ENCODE results near the gene RNF133. TPM values are rescaled to one million over a fixed set of nuclear protein-coding genes. Genes with fewer than 3 reads are reported as not detected.

RNF133 gene
- total RNA-seq, 1 donor from 2014 or later, result 0.25 TPM

DNA sequence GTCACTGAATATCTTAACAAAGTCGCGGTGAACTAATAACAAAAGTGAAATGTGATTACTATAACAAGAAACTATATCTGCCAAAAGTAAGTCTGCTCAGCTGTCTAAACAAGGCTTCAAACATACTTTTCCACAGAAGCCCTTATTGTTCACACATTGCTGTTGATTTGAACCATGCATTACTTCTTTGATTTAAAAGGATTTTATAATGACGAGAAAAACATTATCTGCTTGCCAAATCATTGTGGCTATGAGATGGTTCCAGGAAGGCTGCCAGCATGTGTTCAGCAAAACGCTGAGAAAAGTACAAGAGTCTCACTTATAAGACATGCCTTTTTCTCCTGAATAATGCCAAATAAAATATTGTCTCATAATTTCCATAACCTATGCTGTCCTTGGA, 24.4 kb downstream of the RNF133 start:
- H3K4me3 Mint-ChIP-seq, result no peak overlapping the region
- no peak for TF ChIP-seq CTCF (IDR thresholded peaks at IDR 0.05; ENCODE audit: unreplicated experiment)
- peaks cover 26% of the 10 kb centered on the region for H3K9me3 Mint-ChIP-seq
- H3K4me1 Mint-ChIP-seq, result peaks cover 10% of the 10 kb centered on the region
- H3K27me3 Mint-ChIP-seq (ENCODE audit: low read depth), result no peaks in the 10 kb centered on the region
- H3K27ac Mint-ChIP-seq, result no peak overlapping the region
- DNase-seq (ENCODE audit: low spot score in 2 of 2, unreplicated experiment in 2 of 2), result no peak
- H3K36me3 Mint-ChIP-seq, result peaks cover 12% of the 10 kb centered on the region

- peaks cover 6% of the 10 kb centered on the region for H3K4me1 Mint-ChIP-seq
- TF ChIP-seq CTCF (IDR thresholded peaks at IDR 0.05; ENCODE audit: unreplicated experiment), result no peak
- no peak for DNase-seq (ENCODE audit: low spot score in 2 of 2, unreplicated experiment in 2 of 2)
- no peak overlapping the region for H3K27ac Mint-ChIP-seq
- H3K36me3 Mint-ChIP-seq, result peaks cover 9% of the 10 kb centered on the region
- H3K9me3 Mint-ChIP-seq, result peaks cover 22% of the 10 kb centered on the region
- no peak overlapping the region for H3K4me3 Mint-ChIP-seq
- no peaks in the 10 kb centered on the region for H3K27me3 Mint-ChIP-seq (ENCODE audit: low read depth)
Observed at GRCh38 chr7:122673951-122674350, 25.0 kb downstream of the RNF133 start.

- H3K27ac Mint-ChIP-seq, result no peak overlapping the region
- DNase-seq (ENCODE audit: low spot score in 2 of 2, unreplicated experiment in 2 of 2), result no peak
- H3K27me3 Mint-ChIP-seq (ENCODE audit: low read depth), result no peaks in the 10 kb centered on the region
- no peak overlapping the region for H3K4me3 Mint-ChIP-seq
- H3K4me1 Mint-ChIP-seq, result peaks cover 6% of the 10 kb centered on the region
- peaks cover 8% of the 10 kb centered on the region for H3K9me3 Mint-ChIP-seq
- no peak for TF ChIP-seq CTCF (IDR thresholded peaks at IDR 0.05; ENCODE audit: unreplicated experiment)
- H3K36me3 Mint-ChIP-seq, result no peaks in the 10 kb centered on the region
Observed at GRCh38 chr7:122672536-122672935, 26.4 kb downstream of the RNF133 start.

- H3K36me3 Mint-ChIP-seq, result no peaks in the 10 kb centered on the region
- no peaks in the 10 kb centered on the region for H3K27me3 Mint-ChIP-seq (ENCODE audit: low read depth)
- H3K9me3 Mint-ChIP-seq, result no peaks in the 10 kb centered on the region
- DNase-seq (ENCODE audit: low spot score in 2 of 2, unreplicated experiment in 2 of 2), result no peak
- H3K4me3 Mint-ChIP-seq, result no peak overlapping the region
- no peaks in the 10 kb centered on the region for H3K4me1 Mint-ChIP-seq
- H3K27ac Mint-ChIP-seq, result no peak overlapping the region
- no peak for TF ChIP-seq CTCF (IDR thresholded peaks at IDR 0.05; ENCODE audit: unreplicated experiment)
Observed at GRCh38 chr7:122663733-122664132, 35.2 kb downstream of the RNF133 start.

- H3K4me1 Mint-ChIP-seq, result no peaks in the 10 kb centered on the region
- H3K36me3 Mint-ChIP-seq, result no peaks in the 10 kb centered on the region
- no peak overlapping the region for H3K27ac Mint-ChIP-seq
- H3K9me3 Mint-ChIP-seq, result peaks cover 12% of the 10 kb centered on the region
- DNase-seq (ENCODE audit: low spot score in 2 of 2, unreplicated experiment in 2 of 2), result no peak
- no peak for TF ChIP-seq CTCF (IDR thresholded peaks at IDR 0.05; ENCODE audit: unreplicated experiment)
- H3K27me3 Mint-ChIP-seq (ENCODE audit: low read depth), result no peaks in the 10 kb centered on the region
- no peak overlapping the region for H3K4me3 Mint-ChIP-seq
Observed at GRCh38 chr7:122658856-122659255, 40.1 kb downstream of the RNF133 start.

DNA sequence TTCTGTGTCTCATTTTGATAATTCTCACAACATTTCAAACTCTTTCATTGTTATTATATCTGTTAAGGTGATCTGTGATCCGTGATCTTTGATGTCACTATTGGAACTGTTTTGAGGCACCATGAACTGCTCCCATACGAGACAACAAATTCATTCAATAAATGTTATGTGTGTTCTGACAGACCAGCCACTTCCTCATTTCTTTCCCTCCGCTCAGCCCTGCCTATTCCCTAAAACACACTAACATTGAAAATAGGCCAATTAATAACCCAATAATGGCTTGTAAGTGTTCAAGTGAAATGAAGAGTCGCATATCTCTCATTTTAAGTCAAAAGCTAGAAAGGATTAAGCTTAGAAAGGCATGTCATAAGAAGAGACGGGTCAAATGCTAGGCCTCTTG, 45.2 kb downstream of the RNF133 start:
- no peak for DNase-seq (ENCODE audit: low spot score in 2 of 2, unreplicated experiment in 2 of 2)
- no peak overlapping the region for H3K4me3 Mint-ChIP-seq
- no peak for TF ChIP-seq CTCF (IDR thresholded peaks at IDR 0.05; ENCODE audit: unreplicated experiment)
- H3K9me3 Mint-ChIP-seq, result peaks cover 12% of the 10 kb centered on the region
- H3K4me1 Mint-ChIP-seq, result peaks cover 21% of the 10 kb centered on the region
- no peaks in the 10 kb centered on the region for H3K27me3 Mint-ChIP-seq (ENCODE audit: low read depth)
- H3K36me3 Mint-ChIP-seq, result no peaks in the 10 kb centered on the region
- H3K27ac Mint-ChIP-seq, result no peak overlapping the region

Data from mesothelial cell of epicardium (in vitro differentiated cells).